ENCODE data around the gene NBL1.

Gene NBL1

GRCh38 chr1:19644395-19644680, 227 bp downstream of the NBL1 start:
- no peak for DNase-seq
- Histone ChIP-seq H3K4me1 (ENCODE audit: low read length) (no peaks in the 10 kb centered on the region), H3K9me3 (replicated peaks; ENCODE audit: insufficient read depth, low read length) (no peaks in the 10 kb centered on the region), H3K27me3 (replicated peaks; ENCODE audit: insufficient read depth, low read length) (peaks cover 52% of the 10 kb centered on the region), H2AFZ (ENCODE audit: low read length) (no peak overlapping the region), H3K36me3 (replicated peaks; ENCODE audit: insufficient read depth, low read length) (no peaks in the 10 kb centered on the region), H3K9ac (ENCODE audit: low read length) (no peak overlapping the region), H3K9me2 (replicated peaks; ENCODE audit: insufficient read depth, low read length) (no peaks in the 10 kb centered on the region), H3K4me3 (ENCODE audit: low read length) (peak overlapping the region; percentile 46; the same call in 1 of the 2 replicates), H3K4me2 (ENCODE audit: low read depth, low read length) (peak overlapping the region; percentile 75; the same call in 1 of the 2 replicates), H3K27ac (ENCODE audit: low read length) (no peak overlapping the region), H3K79me2 (ENCODE audit: low read length) (no peaks in the 10 kb centered on the region), H3F3A (ENCODE audit: insufficient read depth, low read length) (no peaks in the 10 kb centered on the region), H4K20me1 (ENCODE audit: insufficient read depth, low read length) (no peaks in the 10 kb centered on the region)
- TF ChIP-seq EZH2 (optimal IDR thresholded peaks at IDR 0.05; ENCODE audit: low read depth, low read length) (no peak), EZH2phosphoT487 (IDR thresholded peaks at IDR 0.05; ENCODE audit: low read length) (no peak)
- TF ChIP-seq, protein P1, sequence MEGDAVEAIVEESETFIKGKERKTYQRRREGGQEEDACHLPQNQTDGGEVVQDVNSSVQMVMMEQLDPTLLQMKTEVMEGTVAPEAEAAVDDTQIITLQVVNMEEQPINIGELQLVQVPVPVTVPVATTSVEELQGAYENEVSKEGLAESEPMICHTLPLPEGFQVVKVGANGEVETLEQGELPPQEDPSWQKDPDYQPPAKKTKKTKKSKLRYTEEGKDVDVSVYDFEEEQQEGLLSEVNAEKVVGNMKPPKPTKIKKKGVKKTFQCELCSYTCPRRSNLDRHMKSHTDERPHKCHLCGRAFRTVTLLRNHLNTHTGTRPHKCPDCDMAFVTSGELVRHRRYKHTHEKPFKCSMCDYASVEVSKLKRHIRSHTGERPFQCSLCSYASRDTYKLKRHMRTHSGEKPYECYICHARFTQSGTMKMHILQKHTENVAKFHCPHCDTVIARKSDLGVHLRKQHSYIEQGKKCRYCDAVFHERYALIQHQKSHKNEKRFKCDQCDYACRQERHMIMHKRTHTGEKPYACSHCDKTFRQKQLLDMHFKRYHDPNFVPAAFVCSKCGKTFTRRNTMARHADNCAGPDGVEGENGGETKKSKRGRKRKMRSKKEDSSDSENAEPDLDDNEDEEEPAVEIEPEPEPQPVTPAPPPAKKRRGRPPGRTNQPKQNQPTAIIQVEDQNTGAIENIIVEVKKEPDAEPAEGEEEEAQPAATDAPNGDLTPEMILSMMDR (IDR thresholded peaks at IDR 0.05; ENCODE audit: low read length), result no peak

DNA sequence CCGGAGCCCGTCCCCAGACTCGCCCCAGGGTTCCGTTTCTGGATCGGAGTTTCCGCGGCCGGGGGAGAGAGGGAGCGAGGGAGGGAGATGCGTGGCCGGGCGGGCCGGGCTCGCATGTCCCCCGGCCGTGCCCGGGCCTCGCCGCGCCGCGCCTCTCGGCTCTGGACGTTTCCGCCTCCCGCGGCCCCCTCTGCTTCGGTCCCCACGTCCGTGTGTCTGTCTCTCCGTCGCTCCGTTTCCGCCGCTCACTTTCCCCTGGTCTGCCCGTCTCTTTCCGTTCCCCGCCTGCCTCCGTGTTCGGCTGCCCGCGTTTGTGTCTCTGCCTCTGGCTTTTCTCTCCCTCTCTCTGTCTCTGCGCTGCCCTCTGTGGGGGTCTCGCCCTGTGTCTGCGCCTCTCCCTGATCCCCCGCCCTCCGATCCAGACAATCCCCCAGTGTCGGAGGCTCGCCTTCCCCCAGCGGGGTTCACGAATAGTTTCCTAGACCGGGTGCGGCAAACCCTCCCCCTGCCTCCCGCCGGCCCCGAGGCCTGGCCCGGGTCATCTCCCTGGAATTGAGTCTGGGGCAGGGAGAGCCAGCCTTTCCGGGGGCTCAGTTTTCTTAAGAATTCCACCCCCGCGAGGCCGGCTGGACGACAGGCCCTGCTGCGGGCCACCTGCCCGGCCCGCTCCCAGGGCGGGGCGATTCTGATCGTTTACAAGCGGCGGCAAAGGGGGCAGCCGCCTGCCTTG, 735 bp downstream of the NBL1 start:
- Histone ChIP-seq H2AFZ (ENCODE audit: low read length) (peak overlapping the region; percentile 33; the same call in 1 of the 2 replicates), H3K9me3 (replicated peaks; ENCODE audit: insufficient read depth, low read length) (no peaks in the 10 kb centered on the region), H3K4me1 (ENCODE audit: low read length) (no peaks in the 10 kb centered on the region), H3K27me3 (replicated peaks; ENCODE audit: insufficient read depth, low read length) (peaks cover 52% of the 10 kb centered on the region), H3K4me2 (ENCODE audit: low read depth, low read length) (peak overlapping the region; percentile 75), H3K79me2 (ENCODE audit: low read length) (no peaks in the 10 kb centered on the region), H3K9me2 (replicated peaks; ENCODE audit: insufficient read depth, low read length) (no peaks in the 10 kb centered on the region), H3K9ac (ENCODE audit: low read length) (no peak overlapping the region), H3K4me3 (ENCODE audit: low read length) (peak overlapping the region; percentile 46), H3K27ac (ENCODE audit: low read length) (no peak overlapping the region), H3K36me3 (replicated peaks; ENCODE audit: insufficient read depth, low read length) (no peaks in the 10 kb centered on the region), H3F3A (ENCODE audit: insufficient read depth, low read length) (no peaks in the 10 kb centered on the region), H4K20me1 (ENCODE audit: insufficient read depth, low read length) (no peaks in the 10 kb centered on the region)
- peak; percentile 99 for TF ChIP-seq EZH2 (optimal IDR thresholded peaks at IDR 0.05; ENCODE audit: low read depth, low read length)
- TF ChIP-seq, protein P1 (IDR thresholded peaks at IDR 0.05; ENCODE audit: low read length), result no peak
- TF ChIP-seq EZH2phosphoT487 (IDR thresholded peaks at IDR 0.05; ENCODE audit: low read length), result peak; percentile 92; the same call in 1 of the 2 replicates
- DNase-seq, result no peak

- H3K27ac ChIP-seq (ENCODE audit: low read length), result no peak overlapping the region
- H3K4me2 ChIP-seq (ENCODE audit: low read depth, low read length), result peak overlapping the region; percentile 75; the same call in 1 of the 2 replicates
- H3K27me3 ChIP-seq (replicated peaks; ENCODE audit: insufficient read depth, low read length), result peaks cover 52% of the 10 kb centered on the region
Measured at GRCh38 chr1:19645411-19646251, 1.5 kb downstream of the NBL1 start.

More at GRCh38 chr1:19645411-19646251, 1.5 kb downstream of the NBL1 start:
- no peak overlapping the region for H3K4me3 ChIP-seq (ENCODE audit: low read length)
- H3K9me3 ChIP-seq (replicated peaks; ENCODE audit: insufficient read depth, low read length), result no peaks in the 10 kb centered on the region
- no peaks in the 10 kb centered on the region for H3K36me3 ChIP-seq (replicated peaks; ENCODE audit: insufficient read depth, low read length)
- H3K9ac ChIP-seq (ENCODE audit: low read length), result no peak overlapping the region
- DNase-seq, result no peak
- TF ChIP-seq EZH2 (optimal IDR thresholded peaks at IDR 0.05; ENCODE audit: low read depth, low read length) (no peak), EZH2phosphoT487 (IDR thresholded peaks at IDR 0.05; ENCODE audit: low read length) (no peak)
- TF ChIP-seq, protein P1 (IDR thresholded peaks at IDR 0.05; ENCODE audit: low read length), result no peak
- no peak overlapping the region for H2AFZ ChIP-seq (ENCODE audit: low read length)
- no peaks in the 10 kb centered on the region for H3K79me2 ChIP-seq (ENCODE audit: low read length)
- H4K20me1 ChIP-seq (ENCODE audit: insufficient read depth, low read length), result no peaks in the 10 kb centered on the region
- no peaks in the 10 kb centered on the region for H3F3A ChIP-seq (ENCODE audit: insufficient read depth, low read length)
- H3K4me1 ChIP-seq (ENCODE audit: low read length), result no peaks in the 10 kb centered on the region
- H3K9me2 ChIP-seq (replicated peaks; ENCODE audit: insufficient read depth, low read length), result no peaks in the 10 kb centered on the region
